OCI-LY7 (cell line): ENCODE data around the gene MCCD1. TPM values are rescaled to one million over a fixed set of nuclear protein-coding genes. Genes with fewer than 3 reads are reported as not detected.

Experiments used
- BruUV-seq: library from RNA; stranded (reverse); fragments of 400-500 nt; replicated peaks from 2 replicates; lab custom pipeline; 2021; lab: Mats Ljungman, UMichigan
- CTCF ChIA-PET: fragments of 300-600 bp; sonication (Branson Sonifier 250); formaldehyde crosslinking; loops from one replicate; lab custom pipeline; 2022; ENCODE audit warnings: antibody characterized with exemption; ENCODE audit not compliant: unreplicated experiment; lab: Charles Lee
- POLR2A ChIA-PET: fragments of 300-600 bp; sonication (Branson Sonifier 250); formaldehyde crosslinking; loops from one replicate; lab custom pipeline; 2022; ENCODE audit warnings: antibody characterized with exemption; lab: Charles Lee
- DNase-seq: peaks from one replicate; pipeline ENCODE4 v3.0.0-alpha.2; 2015; ENCODE audit warnings: low spot score
- H2AFZ ChIP-seq: fragments of 200-600 bp; sonication (generic), shearing (Covaris generic); 2 replicates; pipeline ENCODE4 v1.6.1; 2014; ENCODE audit warnings: mild to moderate bottlenecking, antibody characterized with exemption, low read length, moderate library complexity
- H3K27ac ChIP-seq: fragments of 200-600 bp; sonication (generic); 2 replicates; pipeline ENCODE4 v1.5.1; 2014; ENCODE audit warnings: mixed run types, low read depth, mild to moderate bottlenecking, moderate library complexity, low read length, inconsistent platforms; ENCODE audit not compliant: poor library complexity, severe bottlenecking
- H3K36me3 ChIP-seq: fragments of 200-600 bp; sonication (generic); 2 replicates; pipeline ENCODE4 v1.6.1; 2014; ENCODE audit warnings: mild to moderate bottlenecking, antibody characterized with exemption, low read length, moderate library complexity, mixed read lengths; ENCODE audit not compliant: insufficient read depth
- H3K4me1 ChIP-seq: fragments of 200-600 bp; sonication (generic); 2 replicates; pipeline ENCODE4 v1.5.1; 2014; ENCODE audit warnings: mild to moderate bottlenecking, low read length; ENCODE audit not compliant: insufficient read depth, poor library complexity, severe bottlenecking
- H3K4me2 ChIP-seq: fragments of 200-600 bp; sonication (generic); 2 replicates; pipeline ENCODE4 v1.6.1; 2014; ENCODE audit warnings: mild to moderate bottlenecking, low read length
- H3K4me3 ChIP-seq: fragments of 200-600 bp; sonication (generic); 2 replicates; pipeline ENCODE4 v1.5.1; 2014; ENCODE audit warnings: mild to moderate bottlenecking, low read depth, low read length; ENCODE audit not compliant: poor library complexity, severe bottlenecking
- H3K79me2 ChIP-seq: fragments of 200-600 bp; sonication (generic); 2 replicates; pipeline ENCODE4 v1.6.1; 2016; ENCODE audit warnings: low read depth, mild to moderate bottlenecking, low read length, moderate library complexity, mixed read lengths; ENCODE audit not compliant: insufficient read depth
- H3K9me2 ChIP-seq: fragments of 200-600 bp; sonication (generic); 2 replicates; pipeline ENCODE4 v1.6.1; 2016; ENCODE audit warnings: mild to moderate bottlenecking, low read length, mixed read lengths; ENCODE audit not compliant: insufficient read depth
- H3K9me3 ChIP-seq: fragments of 200-600 bp; sonication (generic); 2 replicates; pipeline ENCODE4 v1.6.1; 2014; ENCODE audit warnings: mild to moderate bottlenecking, mixed run types, low read length, mixed read lengths
- H4K20me1 ChIP-seq: fragments of 200-600 bp; sonication (generic); 2 replicates; pipeline ENCODE4 v1.6.1; 2014; ENCODE audit warnings: mild to moderate bottlenecking, antibody characterized with exemption, low read length, moderate library complexity, mixed read lengths; ENCODE audit not compliant: insufficient read depth
- CTCF ChIP-seq: fragments of 200-600 bp; sonication (generic); conservative IDR thresholded peaks from 2 replicates; pipeline ENCODE4 v1.5.1; 2014; ENCODE audit warnings: mild to moderate bottlenecking, antibody characterized with exemption, low read length, moderate library complexity, mixed read lengths
- EZH2phosphoT487 ChIP-seq: fragments of 200-600 bp; sonication (generic); IDR thresholded peaks from 2 replicates; pipeline ENCODE4 v1.6.1; 2018; ENCODE audit warnings: low read depth, borderline replicate concordance, mild to moderate bottlenecking, mixed run types, antibody characterized with exemption, low read length, moderate library complexity, mixed read lengths
- intact Hi-C: fragments of 100-400 bp; cut with micrococcal nuclease; formaldehyde crosslinking; loops from one replicate; pipeline ENCODE4 v1.10.0; 2022; ENCODE audit not compliant: unreplicated experiment
- total RNA-seq, 2 experiments: library from RNA; depleted of rRNA in 1 of 2; stranded (reverse); fragments of >200 nt in 1 of 2; shearing (Covaris generic) in 1 of 2; gene quantifications; 2 replicates each; pipeline ENCODE4 v1.2.3, GENCODE V29; 2014 to 2022

Gene MCCD1
- total RNA-seq, 2 experiments from 2014 or later = not detected

- Histone ChIP-seq H4K20me1 (no peaks in the 10 kb centered on the region), H3K27ac (peak overlapping the region; percentile 75), H3K9me3 (no peaks in the 10 kb centered on the region), H3K4me2 (peak overlapping the region; percentile 82), H3K4me3 (peak overlapping the region; percentile 16), H3K79me2 (peaks cover 10% of the 10 kb centered on the region; the same call in 1 of the 2 replicates), H2AFZ (no peak overlapping the region), H3K9me2 (no peaks in the 10 kb centered on the region), H3K36me3 (no peaks in the 10 kb centered on the region), H3K4me1 (peaks cover 63% of the 10 kb centered on the region)
- POLR2A ChIA-PET = interaction anchor here (0.6 to 1.9 kb wide), 6 partner anchors 8 to 45 kb away, joined by 3 to 9 read pairs (median 4); partner anchors contain the start of gene LTB
- intact Hi-C loops = loop anchor here (1.0 kb wide), 1 partner anchor 7 kb away; no protein-coding TSS in a partner anchor
- DNase-seq = no peak
- TSS peak; percentile 47 for BruUV-seq
- TF ChIP-seq CTCF (no peak), EZH2phosphoT487 (no peak)
- CTCF ChIA-PET = no interaction called here
Measured at GRCh38 chr6:31567531-31568370, 39.0 kb downstream of the MCCD1 start.

GRCh38 chr6:31568537-31568961 is 39.8 kb downstream of the MCCD1 start:
- BruUV-seq = no TSS peak
- H2AFZ ChIP-seq = 0 out of 2 replicates have a peak overlapping the region, but pooled peaks have one; percentile 2
- H3K4me1 ChIP-seq = peaks cover 66% of the 10 kb centered on the region
- H3K79me2 ChIP-seq = peaks cover 10% of the 10 kb centered on the region; the same call in 1 of the 2 replicates
- H3K27ac ChIP-seq = peak overlapping the region; percentile 75
- POLR2A ChIA-PET = interaction anchor here (0.6 to 1.9 kb wide), 6 partner anchors 9 to 45 kb away, joined by 3 to 9 read pairs (median 4); partner anchors contain the start of gene LTB
- TF ChIP-seq EZH2phosphoT487 (no peak), CTCF (no peak)
- no peaks in the 10 kb centered on the region for H3K36me3 ChIP-seq
- peak overlapping the region; percentile 82 for H3K4me2 ChIP-seq
- no peaks in the 10 kb centered on the region for H3K9me2 ChIP-seq
- intact Hi-C loops = loop anchor here (1.0 kb wide), 1 partner anchor 8 kb away; no protein-coding TSS in a partner anchor
- no peaks in the 10 kb centered on the region for H3K9me3 ChIP-seq
- peak; percentile 76 for DNase-seq
- no peaks in the 10 kb centered on the region for H4K20me1 ChIP-seq
- peak overlapping the region; percentile 27 for H3K4me3 ChIP-seq
- CTCF ChIA-PET = no interaction called here
